Peyer's patch (tissue), 4 donors: ENCODE results near the gene PTCRA. TPM values are rescaled to one million over a fixed set of nuclear protein-coding genes. Genes with fewer than 3 reads are reported as not detected.

ENCODE experiments used
- DNase-seq, 3 donors: peaks; one replicate each; pipeline ENCODE4 v3.0.0-alpha.2; 2017 to 2019
- H3K27ac ChIP-seq, 4 donors: fragments of 200-600 bp; sonication (generic); one replicate each; pipeline ENCODE4 v1.5.1; 2016 to 2019
- H3K27me3 ChIP-seq, 2 donors: fragments of 200-600 bp; sonication (generic); one replicate each; pipeline ENCODE4 v1.5.1; 2019
- H3K36me3 ChIP-seq, 3 donors: fragments of 200-600 bp; sonication (generic); one replicate each; pipeline ENCODE4 v1.5.1; 2016 to 2019
- H3K4me1 ChIP-seq, 4 donors: fragments of 200-600 bp; sonication (generic); one replicate each; pipeline ENCODE4 v1.5.1; 2016 to 2019
- H3K4me3 ChIP-seq, 4 donors: fragments of 200-600 bp; sonication (generic); 1 replicate in 3 of 4; 2 replicates in 1 of 4; pipeline ENCODE4 v1.5.1; 2016 to 2019; ENCODE audit warnings: mild to moderate bottlenecking in 1 of 4
- H3K9me3 ChIP-seq, 4 donors: fragments of 200-600 bp; sonication (generic); one replicate each; pipeline ENCODE4 v1.5.1; 2016 to 2019; ENCODE audit warnings: mild to moderate bottlenecking in 1 of 4
- POLR2A ChIP-seq, 2 donors: fragments of 450-650 bp; IDR thresholded peaks; one replicate each; pipeline ENCODE4 v1.5.1; 2017; ENCODE audit warnings: antibody characterized with exemption in 2 of 2, mild to moderate bottlenecking in 2 of 2, moderate library complexity in 2 of 2
- total RNA-seq, 4 donors: library from RNA; depleted of rRNA; stranded (reverse); fragments of >200 nt; gene quantifications; one replicate each; pipeline ENCODE4 v1.1.0, GENCODE V29; 2016
- TF ChIP-seq, protein P1 (sequence below), 6 experiments: fragments of 450-650 bp in 4 of 6; fragments of 200-600 bp in 2 of 6; sonication (generic) in 1 of 6; IDR thresholded peaks; one replicate each; pipeline ENCODE4 v1.5.1; 2017 to 2019; ENCODE audit warnings: antibody characterized with exemption in 6 of 6, mild to moderate bottlenecking in 3 of 6, moderate library complexity in 1 of 6

Gene PTCRA
- total RNA-seq, 4 donors from 2014 or later = not detected

DNA sequence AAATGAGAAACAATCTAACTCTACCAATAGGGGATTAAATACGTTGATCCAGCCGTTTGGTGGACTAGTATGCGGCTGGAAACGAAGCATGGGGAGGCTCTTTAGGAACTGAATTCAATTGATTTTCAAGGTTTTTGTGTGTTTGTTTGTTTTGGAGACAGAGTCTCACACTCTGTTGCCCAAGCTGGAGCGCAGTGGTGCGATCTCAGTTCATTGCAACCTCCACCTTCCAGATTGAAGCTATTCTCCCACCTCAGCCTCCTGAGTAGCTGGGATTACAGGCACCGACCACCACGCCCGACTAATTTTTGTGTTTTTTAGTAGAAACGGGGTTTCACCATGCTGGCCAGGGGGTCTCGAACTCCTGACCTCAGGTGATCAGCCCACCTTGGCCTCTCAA is 20.5 kb downstream of the PTCRA start:
- H3K4me3 ChIP-seq = no peak overlapping the region
- no peak overlapping the region for H3K27ac ChIP-seq
- no peaks in the 10 kb centered on the region for H3K27me3 ChIP-seq
- peaks cover 0 to 20% (median 9%) of the 10 kb centered on the region in 4 donors for H3K4me1 ChIP-seq
- peaks cover 0 to 62% (median 0%) of the 10 kb centered on the region in 3 donors for H3K36me3 ChIP-seq
- no peak for DNase-seq
- no peaks in the 10 kb centered on the region for H3K9me3 ChIP-seq
- TF ChIP-seq POLR2A (IDR thresholded peaks at IDR 0.05) = no peak
- TF ChIP-seq, protein P1, sequence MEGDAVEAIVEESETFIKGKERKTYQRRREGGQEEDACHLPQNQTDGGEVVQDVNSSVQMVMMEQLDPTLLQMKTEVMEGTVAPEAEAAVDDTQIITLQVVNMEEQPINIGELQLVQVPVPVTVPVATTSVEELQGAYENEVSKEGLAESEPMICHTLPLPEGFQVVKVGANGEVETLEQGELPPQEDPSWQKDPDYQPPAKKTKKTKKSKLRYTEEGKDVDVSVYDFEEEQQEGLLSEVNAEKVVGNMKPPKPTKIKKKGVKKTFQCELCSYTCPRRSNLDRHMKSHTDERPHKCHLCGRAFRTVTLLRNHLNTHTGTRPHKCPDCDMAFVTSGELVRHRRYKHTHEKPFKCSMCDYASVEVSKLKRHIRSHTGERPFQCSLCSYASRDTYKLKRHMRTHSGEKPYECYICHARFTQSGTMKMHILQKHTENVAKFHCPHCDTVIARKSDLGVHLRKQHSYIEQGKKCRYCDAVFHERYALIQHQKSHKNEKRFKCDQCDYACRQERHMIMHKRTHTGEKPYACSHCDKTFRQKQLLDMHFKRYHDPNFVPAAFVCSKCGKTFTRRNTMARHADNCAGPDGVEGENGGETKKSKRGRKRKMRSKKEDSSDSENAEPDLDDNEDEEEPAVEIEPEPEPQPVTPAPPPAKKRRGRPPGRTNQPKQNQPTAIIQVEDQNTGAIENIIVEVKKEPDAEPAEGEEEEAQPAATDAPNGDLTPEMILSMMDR (IDR thresholded peaks at IDR 0.05) = no peak

GRCh38 chr6:42937548-42938427 is 21.9 kb downstream of the PTCRA start:
- Histone ChIP-seq H3K9me3 (no peaks in the 10 kb centered on the region), H3K4me3 (no peak overlapping the region), H3K36me3 (peaks cover 0 to 55% (median 0%) of the 10 kb centered on the region in 3 donors), H3K4me1 (peaks cover 0 to 7% (median 5%) of the 10 kb centered on the region in 4 donors), H3K27ac (no peak overlapping the region), H3K27me3 (no peaks in the 10 kb centered on the region)
- no peak for TF ChIP-seq POLR2A (IDR thresholded peaks at IDR 0.05)
- TF ChIP-seq, protein P1 (IDR thresholded peaks at IDR 0.05) = no peak
- no peak for DNase-seq

GRCh38 chr6:42938428-42938796 is 22.6 kb downstream of the PTCRA start:
- H3K4me1 ChIP-seq = peaks cover 0 to 4% (median 1%) of the 10 kb centered on the region in 4 donors
- no peaks in the 10 kb centered on the region for H3K27me3 ChIP-seq
- peak overlapping the region in 2 of 4 donors; percentile 11 to 26 for H3K4me3 ChIP-seq
- no peak for TF ChIP-seq POLR2A (IDR thresholded peaks at IDR 0.05)
- TF ChIP-seq, protein P1 (IDR thresholded peaks at IDR 0.05) = no peak
- H3K27ac ChIP-seq = peak overlapping the region in 1 of 4 donors; percentile 84
- DNase-seq = no peak
- H3K9me3 ChIP-seq = no peaks in the 10 kb centered on the region
- H3K36me3 ChIP-seq = peaks cover 0 to 55% (median 0%) of the 10 kb centered on the region in 3 donors

- DNase-seq = peak in 2 of 3 donors; percentile 75
- H3K4me3 ChIP-seq = peak overlapping the region in 2 of 4 donors; percentile 11 to 26
- peak overlapping the region in 3 of 4 donors; percentile 9 to 84 (median 74) for H3K27ac ChIP-seq
- H3K36me3 ChIP-seq = peaks cover 0 to 54% (median 0%) of the 10 kb centered on the region in 3 donors
- no peaks in the 10 kb centered on the region for H3K9me3 ChIP-seq
- peaks cover 0 to 4% (median 1%) of the 10 kb centered on the region in 4 donors for H3K4me1 ChIP-seq
- no peaks in the 10 kb centered on the region for H3K27me3 ChIP-seq
- TF ChIP-seq POLR2A (IDR thresholded peaks at IDR 0.05) = peak in 1 of 2 donors; percentile 46
- TF ChIP-seq, protein P1 (IDR thresholded peaks at IDR 0.05) = peak in 1 of 6 experiments; percentile 18
Observed at GRCh38 chr6:42938987-42939809, 23.3 kb downstream of the PTCRA start.

DNA sequence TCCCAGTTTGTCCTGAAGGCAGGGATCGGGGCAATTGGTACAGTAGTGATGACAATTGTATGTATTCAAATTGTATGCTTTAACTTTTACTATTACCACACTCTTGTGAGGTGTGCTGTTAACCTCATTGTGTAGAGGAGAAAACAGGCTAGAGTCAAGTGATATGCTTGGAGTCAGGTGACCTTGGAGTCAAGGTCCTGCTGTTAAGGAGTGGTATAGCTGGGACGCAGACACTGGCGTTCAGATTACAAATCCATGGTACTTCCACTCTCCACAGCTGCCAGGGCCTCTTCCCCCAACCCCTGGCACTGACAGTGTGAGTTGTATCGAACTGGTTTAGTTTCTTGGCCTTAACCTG is 23.9 kb downstream of the PTCRA start:
- no peaks in the 10 kb centered on the region for H3K27me3 ChIP-seq
- H3K27ac ChIP-seq = peak overlapping the region in 2 of 4 donors; percentile 68 to 73
- peaks cover 0 to 48% (median 0%) of the 10 kb centered on the region in 3 donors for H3K36me3 ChIP-seq
- H3K9me3 ChIP-seq = no peaks in the 10 kb centered on the region
- no peak overlapping the region for H3K4me3 ChIP-seq
- TF ChIP-seq POLR2A (IDR thresholded peaks at IDR 0.05) = no peak
- TF ChIP-seq, protein P1 (IDR thresholded peaks at IDR 0.05) = no peak
- no peak for DNase-seq
- H3K4me1 ChIP-seq = peaks cover 0 to 4% (median 1%) of the 10 kb centered on the region in 4 donors
